Activated T-helper 17 cell treated with anti-CD3 and anti-CD28 coated beads, Interleukin-2, amount 50 U/mL, for 72 hours (primary cell): Measurements from ENCODE around the gene RHBDD3. TPM values are rescaled to one million over a fixed set of nuclear protein-coding genes. Genes with fewer than 3 reads are reported as not detected.

Experiments used
- ATAC-seq: fragments of 150-1000 bp; cut with Tn5 transposase; replicated peaks from 2 replicates; pipeline ENCODE4 v1.10.0; 2021; ENCODE audit warnings: mild to moderate bottlenecking, moderate library complexity
- H3K27ac Mint-ChIP-seq: one replicate; pipeline ENCODE4 v1.8.0; 2022; ENCODE audit warnings: mixed read lengths
- H3K27me3 Mint-ChIP-seq: one replicate; pipeline ENCODE4 v1.8.0; 2022; ENCODE audit warnings: mixed read lengths
- H3K36me3 Mint-ChIP-seq: one replicate; pipeline ENCODE4 v1.8.0; 2022; ENCODE audit warnings: low read depth, mild to moderate bottlenecking, mixed read lengths
- H3K4me1 Mint-ChIP-seq: one replicate; pipeline ENCODE4 v1.8.0; 2022; ENCODE audit warnings: mixed read lengths
- H3K4me3 Mint-ChIP-seq: one replicate; pipeline ENCODE4 v1.8.0; 2022; ENCODE audit warnings: mild to moderate bottlenecking, mixed read lengths
- H3K9me3 Mint-ChIP-seq: one replicate; pipeline ENCODE4 v1.8.0; 2022; ENCODE audit warnings: mixed read lengths
- total RNA-seq, 2 donors: library from RNA; stranded (reverse); gene quantifications; one replicate each; pipeline ENCODE4 v1.2.3, GENCODE V29; 2022

The RHBDD3 gene
- total RNA-seq, 2 donors from 2014 or later: 19.2 to 36.8 TPM

GRCh38 chr22:29299136-29299900 is 31.5 kb upstream of the RHBDD3 start:
- Mint-ChIP-seq H3K4me1 (peaks cover 7% of the 10 kb centered on the region), H3K4me3 (no peak overlapping the region), H3K9me3 (no peaks in the 10 kb centered on the region), H3K27me3 (no peaks in the 10 kb centered on the region), H3K27ac (peak overlapping the region; percentile 29), H3K36me3 (peaks cover 74% of the 10 kb centered on the region)
- ATAC-seq: no peak

DNA sequence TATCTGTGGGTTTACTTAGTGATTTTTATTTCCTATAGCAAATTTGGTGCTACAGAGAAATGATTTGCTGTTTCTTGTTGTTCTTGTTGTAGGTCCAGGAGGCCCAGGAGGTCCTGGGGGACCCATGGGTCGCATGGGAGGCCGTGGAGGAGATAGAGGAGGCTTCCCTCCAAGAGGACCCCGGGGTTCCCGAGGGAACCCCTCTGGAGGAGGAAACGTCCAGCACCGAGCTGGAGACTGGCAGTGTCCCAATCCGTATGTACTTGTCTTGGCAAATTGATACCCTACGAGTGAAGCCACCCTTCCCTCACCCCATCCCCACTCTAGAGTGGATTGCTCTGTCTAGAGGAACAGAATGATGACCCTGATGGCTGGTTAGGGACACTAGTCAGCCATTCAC is 30.9 kb upstream of the RHBDD3 start:
- H3K9me3 Mint-ChIP-seq: no peaks in the 10 kb centered on the region
- no peaks in the 10 kb centered on the region for H3K27me3 Mint-ChIP-seq
- H3K36me3 Mint-ChIP-seq: peaks cover 80% of the 10 kb centered on the region
- no peak for ATAC-seq
- peak overlapping the region; percentile 29 for H3K27ac Mint-ChIP-seq
- H3K4me3 Mint-ChIP-seq: no peak overlapping the region
- H3K4me1 Mint-ChIP-seq: peaks cover 7% of the 10 kb centered on the region

DNA sequence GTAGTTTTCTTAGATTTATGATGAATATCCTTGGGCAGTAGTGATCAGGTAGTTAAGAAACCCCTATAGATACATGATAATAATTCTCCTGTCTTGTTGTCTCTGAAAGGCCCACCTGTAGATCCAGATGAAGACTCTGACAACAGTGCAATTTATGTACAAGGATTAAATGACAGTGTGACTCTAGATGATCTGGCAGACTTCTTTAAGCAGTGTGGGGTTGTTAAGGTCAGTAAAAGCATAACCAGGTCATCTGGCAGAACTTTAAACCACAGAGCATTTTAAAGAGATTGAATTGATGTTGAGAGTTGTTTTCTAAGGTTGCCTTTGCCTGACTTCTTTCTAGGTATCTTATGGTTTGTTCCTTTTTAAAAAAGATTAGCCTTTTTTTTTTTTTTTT is 24.6 kb upstream of the RHBDD3 start:
- H3K4me3 Mint-ChIP-seq: no peak overlapping the region
- no peak for ATAC-seq
- H3K27me3 Mint-ChIP-seq: no peaks in the 10 kb centered on the region
- H3K4me1 Mint-ChIP-seq: peaks cover 4% of the 10 kb centered on the region
- H3K36me3 Mint-ChIP-seq: peaks cover 100% of the 10 kb centered on the region
- H3K27ac Mint-ChIP-seq: no peak overlapping the region
- no peaks in the 10 kb centered on the region for H3K9me3 Mint-ChIP-seq

GRCh38 chr22:29291215-29291614 is 23.4 kb upstream of the RHBDD3 start:
- ATAC-seq: no peak
- H3K4me3 Mint-ChIP-seq: no peak overlapping the region
- peaks cover 100% of the 10 kb centered on the region for H3K36me3 Mint-ChIP-seq
- H3K27ac Mint-ChIP-seq: peak overlapping the region; percentile 58
- H3K4me1 Mint-ChIP-seq: peaks cover 4% of the 10 kb centered on the region
- H3K27me3 Mint-ChIP-seq: no peaks in the 10 kb centered on the region
- no peaks in the 10 kb centered on the region for H3K9me3 Mint-ChIP-seq

DNA sequence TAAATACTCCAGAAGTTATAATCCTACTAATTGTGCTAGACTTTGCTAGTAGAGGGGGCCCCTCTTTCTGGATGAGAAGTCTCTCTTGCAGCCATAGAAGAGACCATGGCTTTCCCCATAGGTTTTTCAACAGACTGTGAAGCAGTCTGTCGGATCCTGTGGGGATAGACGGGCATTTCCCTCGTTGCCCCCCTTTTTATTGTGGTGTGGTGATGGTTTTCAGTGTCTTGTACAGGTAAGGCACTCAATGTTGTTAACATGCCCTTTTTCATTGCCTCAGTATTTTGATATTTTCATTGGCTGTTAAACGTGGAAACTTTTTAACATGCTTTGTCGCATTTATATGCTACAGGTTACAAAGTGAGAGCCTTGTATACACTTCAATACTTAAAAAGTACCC is 22.3 kb upstream of the RHBDD3 start:
- peaks cover 4% of the 10 kb centered on the region for H3K4me1 Mint-ChIP-seq

DNA sequence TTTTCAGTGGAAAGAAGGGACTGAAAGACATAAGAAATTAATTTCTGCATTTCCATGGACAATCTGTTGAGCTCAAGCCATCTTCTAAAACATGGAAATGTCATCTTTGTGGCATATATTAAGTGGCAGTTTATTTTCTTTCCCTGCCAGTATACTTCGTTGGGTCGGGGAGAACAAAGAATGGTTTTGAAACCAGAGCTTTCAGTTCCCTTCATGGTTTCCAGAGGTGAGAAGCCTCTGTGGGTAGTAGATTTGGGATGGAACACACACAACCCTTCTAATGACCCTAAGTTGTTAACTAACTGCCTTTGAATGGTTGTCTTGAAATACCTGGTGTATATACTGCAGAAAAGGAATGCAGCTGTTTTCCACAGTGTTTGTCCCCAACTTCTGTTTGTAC is 21.1 kb upstream of the RHBDD3 start:
- Mint-ChIP-seq H3K9me3 (no peaks in the 10 kb centered on the region), H3K4me3 (no peak overlapping the region), H3K36me3 (peaks cover 100% of the 10 kb centered on the region), H3K27me3 (no peaks in the 10 kb centered on the region), H3K4me1 (peaks cover 4% of the 10 kb centered on the region), H3K27ac (peak overlapping the region; percentile 49)
- no peak for ATAC-seq

More for the DNA sequence above, 22.3 kb upstream of the RHBDD3 start:
- Mint-ChIP-seq H3K4me3 (no peak overlapping the region), H3K27ac (no peak overlapping the region), H3K27me3 (no peaks in the 10 kb centered on the region), H3K36me3 (peaks cover 100% of the 10 kb centered on the region), H3K9me3 (no peaks in the 10 kb centered on the region)
- ATAC-seq: no peak

GRCh38 chr22:29284196-29284595 is 16.4 kb upstream of the RHBDD3 start:
- no peak for ATAC-seq
- Mint-ChIP-seq H3K36me3 (peaks cover 100% of the 10 kb centered on the region), H3K27me3 (no peaks in the 10 kb centered on the region), H3K4me1 (peaks cover 5% of the 10 kb centered on the region), H3K9me3 (no peaks in the 10 kb centered on the region), H3K4me3 (no peak overlapping the region), H3K27ac (no peak overlapping the region)

- Mint-ChIP-seq H3K9me3 (no peaks in the 10 kb centered on the region), H3K4me3 (no peak overlapping the region), H3K36me3 (peaks cover 100% of the 10 kb centered on the region), H3K27me3 (no peaks in the 10 kb centered on the region), H3K4me1 (peaks cover 43% of the 10 kb centered on the region), H3K27ac (peak overlapping the region; percentile 48)
- ATAC-seq: no peak
These were observed 10.1 kb upstream of the RHBDD3 start for GRCh38 chr22:29277927-29278326.

DNA sequence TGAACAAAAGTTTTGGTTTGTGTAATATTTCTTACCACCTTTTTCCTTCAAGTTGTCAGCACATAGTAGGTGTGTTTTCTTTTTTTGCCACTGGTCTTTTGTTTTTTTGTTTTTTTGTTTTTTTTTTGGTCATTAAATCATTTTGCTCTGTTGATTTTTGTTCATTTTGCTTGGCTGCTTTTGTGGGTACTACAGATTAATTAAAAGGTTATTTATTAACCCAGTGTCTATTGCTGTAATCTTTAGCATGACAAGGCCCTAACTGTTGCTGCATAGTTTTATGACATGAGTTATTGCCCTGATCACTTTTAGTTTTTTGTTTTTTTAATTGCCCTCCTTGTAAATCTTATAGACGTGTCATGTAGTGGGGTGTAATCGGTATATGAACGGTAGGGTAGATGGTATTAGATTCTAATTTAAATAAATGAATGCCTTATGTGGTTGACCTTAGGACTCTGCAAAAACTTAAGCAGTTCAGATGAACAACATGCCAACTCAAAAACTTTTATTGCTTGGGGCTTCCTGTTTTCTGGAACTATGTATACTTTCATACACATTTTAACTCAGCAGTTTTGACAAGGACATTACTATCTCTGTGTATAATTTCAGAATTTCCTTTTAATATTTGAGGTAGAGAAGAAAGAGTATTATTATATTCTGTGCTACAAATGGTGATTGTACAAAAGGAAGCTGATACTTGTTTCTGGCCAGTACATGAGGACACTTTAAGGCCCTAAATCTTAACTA is 8.2 kb upstream of the RHBDD3 start:
- Mint-ChIP-seq H3K4me3 (peak overlapping the region; percentile 12), H3K36me3 (peaks cover 100% of the 10 kb centered on the region), H3K9me3 (no peaks in the 10 kb centered on the region), H3K27ac (peak overlapping the region; percentile 55), H3K4me1 (peaks cover 56% of the 10 kb centered on the region), H3K27me3 (no peaks in the 10 kb centered on the region)
- no peak for ATAC-seq

GRCh38 chr22:29275167-29275566 is 7.4 kb upstream of the RHBDD3 start:
- Mint-ChIP-seq H3K4me3 (peak overlapping the region; percentile 10), H3K27me3 (no peaks in the 10 kb centered on the region), H3K27ac (peak overlapping the region; percentile 55), H3K36me3 (peaks cover 100% of the 10 kb centered on the region), H3K4me1 (peaks cover 64% of the 10 kb centered on the region), H3K9me3 (no peaks in the 10 kb centered on the region)
- no peak for ATAC-seq

DNA sequence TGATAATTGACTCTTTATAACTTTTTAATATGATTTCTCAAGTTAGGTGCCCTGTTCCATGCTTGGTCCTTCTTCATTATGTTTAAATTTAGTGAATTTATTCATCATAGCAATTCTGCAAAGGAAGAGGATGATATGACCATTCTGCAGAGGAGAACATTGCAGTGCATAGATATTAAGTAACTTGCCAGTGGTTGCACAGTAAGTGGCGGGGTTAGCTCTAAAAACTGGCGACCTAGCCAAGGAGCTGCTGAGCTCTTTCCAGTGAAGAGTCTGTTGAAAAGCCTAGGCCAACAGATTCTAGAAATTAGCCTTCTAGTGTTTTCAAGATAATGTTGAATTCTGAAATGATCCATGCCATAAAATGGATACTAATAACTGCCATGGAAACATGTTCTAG is 4.8 kb upstream of the RHBDD3 start:
- Mint-ChIP-seq H3K27me3 (no peaks in the 10 kb centered on the region), H3K4me1 (peaks cover 64% of the 10 kb centered on the region), H3K36me3 (peaks cover 98% of the 10 kb centered on the region), H3K4me3 (peak overlapping the region; percentile 99), H3K27ac (no peak overlapping the region), H3K9me3 (no peaks in the 10 kb centered on the region)
- ATAC-seq: no peak

GRCh38 chr22:29270475-29271271 is 2.9 kb upstream of the RHBDD3 start:
- Mint-ChIP-seq H3K27ac (peak overlapping the region; percentile 100), H3K36me3 (peaks cover 94% of the 10 kb centered on the region), H3K27me3 (no peaks in the 10 kb centered on the region), H3K9me3 (no peaks in the 10 kb centered on the region), H3K4me1 (peaks cover 63% of the 10 kb centered on the region), H3K4me3 (peak overlapping the region; percentile 99)
- ATAC-seq: no peak

DNA sequence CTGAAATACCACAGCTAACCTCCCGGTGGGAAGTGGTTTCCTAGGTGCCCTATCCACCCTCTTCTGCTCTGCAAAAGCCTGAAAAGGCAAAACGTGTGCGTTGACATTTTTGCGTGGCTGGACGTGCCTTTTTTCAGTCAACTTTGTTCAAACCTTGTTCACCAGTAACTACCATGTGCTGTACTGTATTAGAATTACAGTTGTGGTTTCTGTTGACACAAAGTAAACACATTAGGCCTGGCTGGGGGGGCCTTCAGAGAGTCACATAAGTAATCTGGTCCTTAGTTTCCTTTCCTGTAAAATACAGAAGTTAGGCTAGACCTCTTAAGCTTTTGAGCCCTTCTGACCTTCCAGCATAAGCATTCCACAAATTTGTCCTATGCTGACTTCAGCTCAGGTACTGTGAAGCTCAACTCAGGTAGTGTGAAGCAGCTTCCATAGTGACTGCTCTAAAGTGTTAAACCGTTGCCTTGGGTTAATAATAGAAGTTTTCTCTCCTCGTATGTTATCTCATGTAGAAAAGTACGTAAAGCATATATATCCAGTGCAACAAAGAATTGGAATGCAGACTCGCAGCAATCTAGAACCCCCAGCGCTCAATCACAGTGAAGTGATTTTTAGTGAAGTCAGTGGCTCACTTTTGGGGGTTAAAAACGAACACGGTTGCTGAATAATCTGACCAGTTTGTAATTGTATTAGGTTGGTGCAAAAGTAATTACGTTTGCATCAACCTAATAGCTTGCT is 2.1 kb upstream of the RHBDD3 start:
- peaks cover 55% of the 10 kb centered on the region for H3K4me1 Mint-ChIP-seq
- peaks cover 86% of the 10 kb centered on the region for H3K36me3 Mint-ChIP-seq
- H3K4me3 Mint-ChIP-seq: peak overlapping the region; percentile 99
- no peak for ATAC-seq
- H3K27ac Mint-ChIP-seq: peak overlapping the region; percentile 100
- H3K9me3 Mint-ChIP-seq: no peaks in the 10 kb centered on the region
- no peaks in the 10 kb centered on the region for H3K27me3 Mint-ChIP-seq

DNA sequence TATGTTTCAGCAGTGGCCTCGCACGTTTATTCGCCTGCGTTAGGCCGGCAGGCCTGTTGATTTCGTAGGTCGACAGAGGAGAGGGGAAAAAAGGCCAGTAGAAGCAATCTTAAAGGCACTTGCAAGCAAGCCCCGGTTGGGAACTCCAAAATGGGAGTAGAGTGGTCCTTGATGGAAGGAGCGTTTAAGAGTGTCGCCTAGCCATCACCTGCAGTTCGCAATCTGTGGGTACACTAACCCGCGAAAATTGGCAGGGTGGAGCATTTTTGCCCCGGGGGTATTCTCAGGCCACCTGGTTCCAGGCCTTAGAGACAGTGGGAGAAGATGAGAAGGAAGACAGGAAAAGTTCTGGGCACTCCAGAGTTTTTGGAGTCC is 1.4 kb upstream of the RHBDD3 start:
- no peaks in the 10 kb centered on the region for H3K27me3 Mint-ChIP-seq
- peak overlapping the region; percentile 100 for H3K27ac Mint-ChIP-seq
- ATAC-seq: no peak
- H3K9me3 Mint-ChIP-seq: no peaks in the 10 kb centered on the region
- peaks cover 86% of the 10 kb centered on the region for H3K36me3 Mint-ChIP-seq
- H3K4me1 Mint-ChIP-seq: peaks cover 48% of the 10 kb centered on the region
- peak overlapping the region; percentile 99 for H3K4me3 Mint-ChIP-seq
